Sciatic nerve (tissue), 2 donors: ENCODE measurements around the gene CABCOCO1. TPM values are rescaled to one million over a fixed set of nuclear protein-coding genes. Genes with fewer than 3 reads are reported as not detected.
A peak's percentile ranks its signal among the peaks of the same experiment; 100 is the strongest.

Experiments used
- ATAC-seq: fragments of 200-7000 bp; cut with Tn5 transposase; one replicate; pipeline ENCODE4 v1.9.1; 2020; ENCODE audit warnings: mild to moderate bottlenecking, moderate library complexity
- DNase-seq: peaks from one replicate; pipeline ENCODE4 v3.0.0-alpha.2; 2020; ENCODE audit warnings: low spot score
- intact Hi-C: fragments of 100-400 bp; cut with DNase I; formaldehyde crosslinking; loops from one replicate; pipeline ENCODE4 v1.14.2; 2022
- total RNA-seq: library from RNA; stranded (reverse); fragmentation: NEBNext Ultra II Directional; extraction: Animal tissue kit (Norgen Biotek cat#: 25700); gene quantifications from one replicate; pipeline ENCODE4 v1.2.1, GENCODE V29; 2021
- donor health status: DM: no; HTN: no; CAD: no.
- donor health status: DM: no; HTN: no; CAD: no.

The CABCOCO1 gene
- total RNA-seq, 1 donor from 2014 or later: not detected

DNA sequence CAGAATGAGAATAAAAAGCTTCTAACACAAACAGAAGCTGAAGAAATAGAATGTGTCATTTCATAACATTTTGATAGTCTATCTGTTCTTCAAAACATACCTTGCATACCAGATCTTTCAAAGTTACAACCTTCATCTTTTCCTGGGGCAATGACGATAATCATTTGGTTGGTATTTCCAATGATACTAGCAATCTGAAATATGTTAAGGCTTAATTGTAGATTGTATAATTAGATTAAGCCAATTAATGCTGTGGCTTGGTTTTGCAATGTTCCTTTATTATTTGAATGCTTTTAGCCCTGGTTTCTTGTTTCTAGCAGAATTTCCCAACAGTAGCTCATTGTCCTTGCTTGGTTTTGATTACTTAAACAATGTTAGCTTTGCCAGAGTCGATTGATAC lies 84.6 kb downstream of the CABCOCO1 start:
- intact Hi-C loops: no loop called here
- ATAC-seq (no peak), DNase-seq (no peak)

DNA sequence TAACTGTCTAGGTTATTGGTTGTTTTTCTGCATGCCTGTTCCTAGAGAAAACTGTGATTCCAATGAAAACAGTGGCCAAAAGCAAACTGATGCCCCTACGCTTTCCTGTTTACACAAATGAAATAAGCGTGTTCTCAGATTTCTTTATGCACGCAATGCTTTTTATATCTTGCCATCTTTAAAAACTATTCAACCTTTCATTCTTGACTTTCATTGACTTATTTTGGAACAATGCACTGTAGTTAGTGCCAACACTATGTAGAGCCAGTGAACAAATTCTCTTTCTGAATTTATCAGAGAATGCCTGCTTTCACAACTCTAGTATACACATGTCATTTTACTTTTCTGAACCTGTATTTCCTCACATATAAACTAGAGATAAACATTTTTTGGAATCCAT lies 86.6 kb downstream of the CABCOCO1 start:
- intact Hi-C loops: no loop called here
- ATAC-seq: no peak
- no peak for DNase-seq

- DNase-seq (peak; percentile 75), ATAC-seq (peak; percentile 90)
- intact Hi-C loops: no loop called here
These were observed 88.3 kb downstream of the CABCOCO1 start for GRCh38 chr10:61750943-61751471.

DNA sequence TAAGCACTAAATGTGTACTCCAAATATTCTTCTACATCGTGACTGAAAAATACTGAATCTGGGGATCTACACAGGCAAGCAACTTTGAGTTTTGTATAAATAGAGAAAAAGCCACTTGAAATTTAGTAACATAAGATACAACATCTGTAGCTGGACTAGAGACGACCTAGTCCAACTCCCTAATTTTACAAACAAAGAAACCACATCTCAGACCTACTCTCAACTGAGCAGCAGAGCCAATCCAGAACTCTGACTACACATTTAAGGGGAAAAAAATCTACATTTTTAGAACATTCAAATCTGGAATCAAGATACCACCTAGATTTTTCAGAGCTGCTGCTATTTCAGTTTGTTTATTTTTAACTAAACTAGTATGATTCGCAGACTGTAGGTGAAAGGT lies 88.9 kb downstream of the CABCOCO1 start:
- ATAC-seq (no peak), DNase-seq (no peak)
- intact Hi-C loops: no loop called here

GRCh38 chr10:61752111-61753011 lies 89.6 kb downstream of the CABCOCO1 start:
- ATAC-seq (no peak), DNase-seq (no peak)
- intact Hi-C loops: no loop called here

DNA sequence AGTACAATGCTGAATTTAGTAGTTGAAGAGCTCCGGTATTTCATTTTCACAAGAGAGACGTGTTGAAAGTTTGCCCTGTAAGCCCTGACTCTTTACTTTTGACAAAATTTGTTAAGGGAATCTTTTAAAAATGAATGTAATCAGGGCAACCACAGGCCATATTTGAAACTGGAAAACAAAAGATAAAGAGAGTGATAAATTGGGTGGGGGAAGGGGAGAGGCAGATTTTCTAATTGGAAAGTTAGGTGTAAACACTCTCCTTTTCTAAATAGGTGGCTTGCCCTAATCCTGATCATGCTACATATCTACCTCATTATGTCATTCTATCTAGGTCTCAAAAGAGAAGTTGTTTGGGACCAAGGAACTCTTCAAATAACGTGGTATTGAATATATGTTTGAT lies 90.7 kb downstream of the CABCOCO1 start:
- DNase-seq: no peak

DNA sequence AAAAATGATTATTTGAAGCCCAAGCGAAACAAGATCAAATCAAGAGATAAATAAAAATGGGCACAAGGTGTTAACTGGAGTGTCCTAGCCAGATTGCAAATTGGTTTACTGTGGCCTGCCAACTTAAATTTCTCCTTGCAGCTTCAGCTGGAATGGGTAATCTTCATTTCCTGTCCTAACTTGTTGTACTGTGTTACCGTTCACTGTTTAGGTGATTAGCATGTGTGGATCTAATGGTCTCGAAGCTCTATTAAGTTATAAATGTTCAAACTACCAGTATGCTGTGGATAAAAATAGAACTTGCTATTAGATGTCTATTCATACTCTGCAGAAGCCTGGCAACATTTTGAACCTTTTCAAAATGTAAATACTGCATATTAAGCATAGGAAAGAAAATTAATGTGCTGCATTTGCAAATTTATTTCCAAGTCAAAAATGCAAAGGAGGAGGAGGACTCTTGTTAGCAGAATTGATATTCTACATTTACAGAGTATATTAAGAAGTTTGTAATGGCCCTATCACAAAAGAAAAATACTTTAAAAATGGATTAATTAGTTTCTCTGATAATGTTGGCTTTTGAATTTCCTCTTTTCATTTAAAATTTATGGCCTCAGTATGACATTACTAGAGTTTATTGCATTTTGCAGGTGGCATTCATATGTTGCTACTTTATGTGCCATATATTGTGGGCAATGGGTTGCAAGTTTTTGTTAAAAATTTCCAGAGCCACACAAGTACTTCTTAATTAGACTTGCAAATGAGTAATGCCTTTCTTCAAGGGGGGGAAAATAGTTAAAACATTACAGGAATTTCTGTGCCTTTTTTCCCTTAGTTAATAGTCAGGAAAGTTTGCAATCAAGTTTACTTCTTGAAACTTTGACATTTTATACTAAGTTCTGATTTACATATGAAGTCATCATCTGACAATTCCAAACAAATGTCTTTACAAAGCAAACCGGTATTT lies 92.1 kb downstream of the CABCOCO1 start:
- DNase-seq (no peak), ATAC-seq (no peak)
- intact Hi-C loops: no loop called here

More for the DNA sequence above, 90.7 kb downstream of the CABCOCO1 start:
- intact Hi-C loops: no loop called here
- ATAC-seq: no peak

DNA sequence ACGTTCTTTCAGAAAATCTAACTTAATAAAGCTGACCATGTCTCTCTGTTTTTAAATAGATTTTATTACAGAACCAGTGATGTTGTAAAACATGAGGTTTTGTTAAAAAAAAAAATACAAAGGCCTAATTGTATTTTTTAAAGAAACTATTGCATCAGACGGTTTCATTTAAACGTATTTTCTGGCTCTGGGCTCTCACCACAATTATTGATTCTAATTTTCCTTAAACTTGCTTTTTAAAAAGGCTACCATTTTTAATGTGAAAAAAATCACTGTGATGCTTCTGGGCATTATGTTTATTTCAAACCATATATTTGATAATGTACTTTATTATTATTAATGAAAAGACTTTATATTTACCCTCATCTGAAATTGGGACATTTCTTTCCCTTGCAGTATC lies 94.3 kb downstream of the CABCOCO1 start:
- intact Hi-C loops: no loop called here
- DNase-seq (no peak), ATAC-seq (peak; percentile 42)

- intact Hi-C loops: no loop called here
- ATAC-seq (no peak), DNase-seq (no peak)
These were observed 95.0 kb downstream of the CABCOCO1 start for GRCh38 chr10:61757525-61758397.

- DNase-seq (no peak), ATAC-seq (no peak)
- intact Hi-C loops: no loop called here
These were observed 95.7 kb downstream of the CABCOCO1 start for GRCh38 chr10:61758433-61758832.

GRCh38 chr10:61759751-61760150 lies 97.0 kb downstream of the CABCOCO1 start:
- DNase-seq (no peak), ATAC-seq (no peak)
- intact Hi-C loops: no loop called here

GRCh38 chr10:61760943-61761824 lies 98.5 kb downstream of the CABCOCO1 start:
- DNase-seq: no peak
- intact Hi-C loops: no loop called here

DNA sequence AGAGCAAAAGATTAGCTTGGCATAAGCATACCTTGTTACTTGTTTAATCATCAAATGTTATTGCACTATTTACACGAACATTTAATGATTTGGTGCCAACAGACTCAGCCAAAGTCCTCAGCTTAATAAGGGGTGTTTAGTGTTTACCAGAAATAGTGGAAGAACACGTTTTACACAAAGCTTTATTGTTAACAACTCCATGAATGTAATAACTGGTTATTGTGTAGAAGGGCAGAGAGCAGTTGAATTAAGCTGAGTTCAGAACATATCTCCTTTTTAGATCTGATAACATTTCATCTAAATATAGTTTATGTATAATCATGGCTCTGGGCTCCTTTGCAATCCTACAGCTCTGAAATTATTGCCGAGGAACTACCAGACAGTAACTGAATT lies 99.1 kb downstream of the CABCOCO1 start:
- intact Hi-C loops: no loop called here
- peak; percentile 32 for ATAC-seq
- DNase-seq: no peak

More at GRCh38 chr10:61760943-61761824, 98.5 kb downstream of the CABCOCO1 start:
- ATAC-seq: no peak

- DNase-seq (no peak), ATAC-seq (no peak)
- intact Hi-C loops: no loop called here
These were observed 101.0 kb downstream of the CABCOCO1 start for GRCh38 chr10:61763778-61764177.

- DNase-seq (no peak), ATAC-seq (no peak)
- intact Hi-C loops: no loop called here
These were observed 101.8 kb downstream of the CABCOCO1 start for GRCh38 chr10:61764486-61764885.

- no peak for DNase-seq
- intact Hi-C loops: no loop called here
- ATAC-seq: no peak
These were observed 102.7 kb downstream of the CABCOCO1 start for GRCh38 chr10:61765176-61766087.

- DNase-seq (no peak), ATAC-seq (no peak)
- intact Hi-C loops: no loop called here
These were observed 104.2 kb downstream of the CABCOCO1 start for GRCh38 chr10:61766927-61767326.
